ENCODE data around the gene CYTH3. TPM values are rescaled to one million over a fixed set of nuclear protein-coding genes. Genes with fewer than 3 reads are reported as not detected.

The CYTH3 gene
- total and polyA plus RNA-seq, 2 donors (not counting 1 experiment from before 2014, with no cell fraction given), result 39.1 to 73.3 TPM

DNA sequence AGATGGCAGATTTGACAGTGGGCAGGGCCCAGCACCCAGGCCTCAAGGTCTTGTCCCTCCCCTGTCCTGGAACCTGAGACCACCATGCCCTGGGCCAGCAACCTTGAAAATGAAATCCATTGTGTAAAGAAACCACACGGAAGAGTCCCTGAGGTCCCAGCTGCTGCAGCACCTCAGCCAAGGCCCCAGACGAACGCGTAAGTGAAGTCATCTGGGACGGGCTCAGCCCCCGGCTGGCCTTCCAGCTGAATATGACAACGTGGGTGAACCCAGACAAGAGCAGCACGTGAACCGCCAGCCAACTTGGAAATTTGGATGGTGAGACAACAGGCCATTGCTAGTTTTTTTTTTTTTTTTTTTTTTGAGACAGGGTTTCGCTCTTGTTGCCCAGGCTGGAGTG lies 70.3 kb downstream of the CYTH3 start:
- Histone ChIP-seq H3K4me2 (ENCODE audit: extremely low read depth, insufficient read depth, low read length) (no peak overlapping the region), H3K9ac (ENCODE audit: insufficient read depth, low read length) (no peak overlapping the region), H3K36me3 (ENCODE audit: control insufficient read depth, insufficient read depth, low read length) (peaks cover 1% of the 10 kb centered on the region), H3K9me3 (ENCODE audit: control insufficient read depth, insufficient read depth, low read depth, low read length) (no peaks in the 10 kb centered on the region), H3K79me2 (ENCODE audit: control insufficient read depth, insufficient read depth, low read length) (peaks cover 70% of the 10 kb centered on the region), H3K27me3 (ENCODE audit: control insufficient read depth, insufficient read depth, low read length) (no peaks in the 10 kb centered on the region), H3K27ac (ENCODE audit: insufficient read depth, low read length) (no peak overlapping the region), H3K4me1 (ENCODE audit: control insufficient read depth, extremely low read depth, insufficient read depth, low read length) (peaks cover 8% of the 10 kb centered on the region), H3K4me3 (replicated peaks in 1 of 4; ENCODE audit: control extremely low read depth in 1 of 4, insufficient read depth in 1 of 4, low read depth in 3 of 4, low read length in 4 of 4) (no peak overlapping the region), H4K20me1 (ENCODE audit: control insufficient read depth, extremely low read depth, insufficient read depth, low read length) (no peaks in the 10 kb centered on the region), H2AFZ (ENCODE audit: low read length) (no peak overlapping the region)
- no peak for DNase-seq (ENCODE audit: low read depth in 2 of 2)
- TF ChIP-seq, protein P1, sequence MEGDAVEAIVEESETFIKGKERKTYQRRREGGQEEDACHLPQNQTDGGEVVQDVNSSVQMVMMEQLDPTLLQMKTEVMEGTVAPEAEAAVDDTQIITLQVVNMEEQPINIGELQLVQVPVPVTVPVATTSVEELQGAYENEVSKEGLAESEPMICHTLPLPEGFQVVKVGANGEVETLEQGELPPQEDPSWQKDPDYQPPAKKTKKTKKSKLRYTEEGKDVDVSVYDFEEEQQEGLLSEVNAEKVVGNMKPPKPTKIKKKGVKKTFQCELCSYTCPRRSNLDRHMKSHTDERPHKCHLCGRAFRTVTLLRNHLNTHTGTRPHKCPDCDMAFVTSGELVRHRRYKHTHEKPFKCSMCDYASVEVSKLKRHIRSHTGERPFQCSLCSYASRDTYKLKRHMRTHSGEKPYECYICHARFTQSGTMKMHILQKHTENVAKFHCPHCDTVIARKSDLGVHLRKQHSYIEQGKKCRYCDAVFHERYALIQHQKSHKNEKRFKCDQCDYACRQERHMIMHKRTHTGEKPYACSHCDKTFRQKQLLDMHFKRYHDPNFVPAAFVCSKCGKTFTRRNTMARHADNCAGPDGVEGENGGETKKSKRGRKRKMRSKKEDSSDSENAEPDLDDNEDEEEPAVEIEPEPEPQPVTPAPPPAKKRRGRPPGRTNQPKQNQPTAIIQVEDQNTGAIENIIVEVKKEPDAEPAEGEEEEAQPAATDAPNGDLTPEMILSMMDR (conservative IDR thresholded peaks at IDR 0.05 in 1 of 2, IDR thresholded peaks at IDR 0.05 in 1 of 2; ENCODE audit: low read depth in 1 of 2, low read length in 2 of 2), result no peak
- no peak for TF ChIP-seq EZH2 (IDR thresholded peaks at IDR 0.05; ENCODE audit: low read length, missing control alignments)

DNA sequence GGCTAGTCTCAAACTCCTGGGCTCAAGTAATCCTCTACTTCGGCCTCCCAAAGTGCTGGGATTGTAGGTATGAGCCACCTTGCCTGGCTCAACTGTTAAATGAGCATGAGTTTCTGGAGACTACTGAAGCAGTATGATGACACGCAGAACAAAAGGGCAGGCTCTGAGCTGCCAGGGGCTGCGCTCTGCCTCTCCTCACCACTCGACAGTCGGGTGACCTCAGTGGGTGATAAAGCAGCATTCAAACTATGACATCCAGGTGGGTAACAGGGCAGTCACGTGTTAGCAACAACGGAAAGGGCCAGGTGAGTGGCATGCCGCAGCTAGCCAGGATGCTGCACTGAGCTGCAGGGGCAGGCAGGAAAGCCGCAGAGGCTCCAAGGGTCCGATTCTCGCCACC lies 71.5 kb downstream of the CYTH3 start:
- Histone ChIP-seq H3K9ac (ENCODE audit: insufficient read depth, low read length) (no peak overlapping the region), H3K4me1 (ENCODE audit: control insufficient read depth, extremely low read depth, insufficient read depth, low read length) (peaks cover 2% of the 10 kb centered on the region), H3K79me2 (ENCODE audit: control insufficient read depth, insufficient read depth, low read length) (peaks cover 68% of the 10 kb centered on the region), H4K20me1 (ENCODE audit: control insufficient read depth, extremely low read depth, insufficient read depth, low read length) (no peaks in the 10 kb centered on the region), H3K36me3 (ENCODE audit: control insufficient read depth, insufficient read depth, low read length) (peaks cover 1% of the 10 kb centered on the region), H3K27ac (ENCODE audit: insufficient read depth, low read length) (no peak overlapping the region), H3K27me3 (ENCODE audit: control insufficient read depth, insufficient read depth, low read length) (no peaks in the 10 kb centered on the region), H2AFZ (ENCODE audit: low read length) (no peak overlapping the region), H3K4me3 (replicated peaks in 1 of 4; ENCODE audit: control extremely low read depth in 1 of 4, insufficient read depth in 1 of 4, low read depth in 3 of 4, low read length in 4 of 4) (no peak overlapping the region), H3K4me2 (ENCODE audit: extremely low read depth, insufficient read depth, low read length) (no peak overlapping the region), H3K9me3 (ENCODE audit: control insufficient read depth, insufficient read depth, low read depth, low read length) (no peaks in the 10 kb centered on the region)
- DNase-seq (ENCODE audit: low read depth in 2 of 2), result no peak
- TF ChIP-seq EZH2 (IDR thresholded peaks at IDR 0.05; ENCODE audit: low read length, missing control alignments), result no peak
- TF ChIP-seq, protein P1 (conservative IDR thresholded peaks at IDR 0.05 in 1 of 2, IDR thresholded peaks at IDR 0.05 in 1 of 2; ENCODE audit: low read depth in 1 of 2, low read length in 2 of 2), result no peak

DNA sequence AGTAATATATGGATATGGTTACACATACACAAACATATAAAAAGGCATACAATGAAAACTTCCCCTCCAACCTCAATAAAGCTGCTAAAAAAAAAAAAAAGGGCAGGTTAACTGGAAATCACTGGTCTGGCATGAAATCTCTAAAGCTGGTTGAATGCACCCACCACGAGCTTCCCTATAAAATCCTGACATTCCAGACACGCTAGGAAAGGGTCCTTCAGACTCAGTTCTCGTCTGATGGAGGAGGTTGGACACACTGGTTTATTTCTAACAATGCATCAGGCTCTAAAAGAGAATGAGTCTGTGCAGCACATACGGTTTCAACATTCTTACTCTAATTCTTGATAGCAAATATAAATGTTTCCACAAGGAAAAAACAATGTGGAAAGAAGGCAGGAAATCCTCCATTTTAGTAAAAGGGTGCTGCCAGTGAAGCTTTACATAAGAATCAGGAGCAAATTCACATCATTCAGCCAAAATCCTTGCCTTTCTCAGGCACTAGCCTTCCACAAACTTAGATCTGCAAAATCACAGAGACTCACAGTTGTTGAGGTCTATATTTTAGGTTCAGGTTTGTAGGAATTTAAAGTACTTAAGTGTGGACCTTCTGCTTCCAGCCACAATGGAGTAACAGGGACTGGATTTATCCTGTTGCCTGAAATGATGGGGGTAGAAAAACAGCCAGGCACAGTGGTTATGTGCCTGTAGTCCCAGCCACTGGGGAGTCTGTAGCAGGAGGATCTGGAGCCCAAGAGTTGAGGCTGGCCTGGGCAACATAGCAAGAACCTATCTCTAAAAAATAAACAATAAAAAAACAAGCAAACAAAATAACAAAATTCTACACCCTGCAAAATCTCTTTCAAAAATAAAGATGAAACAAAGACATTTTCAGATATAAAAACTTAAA lies 73.5 kb downstream of the CYTH3 start:
- Histone ChIP-seq H3K9me3 (ENCODE audit: control insufficient read depth, insufficient read depth, low read depth, low read length) (no peaks in the 10 kb centered on the region), H3K27me3 (ENCODE audit: control insufficient read depth, insufficient read depth, low read length) (no peaks in the 10 kb centered on the region), H3K27ac (ENCODE audit: insufficient read depth, low read length) (no peak overlapping the region), H3K4me1 (ENCODE audit: control insufficient read depth, extremely low read depth, insufficient read depth, low read length) (no peaks in the 10 kb centered on the region), H3K36me3 (ENCODE audit: control insufficient read depth, insufficient read depth, low read length) (peaks cover 1% of the 10 kb centered on the region), H3K4me3 (replicated peaks in 1 of 4; ENCODE audit: control extremely low read depth in 1 of 4, insufficient read depth in 1 of 4, low read depth in 3 of 4, low read length in 4 of 4) (no peak overlapping the region), H3K4me2 (ENCODE audit: extremely low read depth, insufficient read depth, low read length) (no peak overlapping the region), H3K9ac (ENCODE audit: insufficient read depth, low read length) (no peak overlapping the region), H2AFZ (ENCODE audit: low read length) (no peak overlapping the region), H4K20me1 (ENCODE audit: control insufficient read depth, extremely low read depth, insufficient read depth, low read length) (no peaks in the 10 kb centered on the region), H3K79me2 (ENCODE audit: control insufficient read depth, insufficient read depth, low read length) (peaks cover 58% of the 10 kb centered on the region)
- TF ChIP-seq, protein P1 (conservative IDR thresholded peaks at IDR 0.05 in 1 of 2, IDR thresholded peaks at IDR 0.05 in 1 of 2; ENCODE audit: low read depth in 1 of 2, low read length in 2 of 2), result no peak
- TF ChIP-seq EZH2 (IDR thresholded peaks at IDR 0.05; ENCODE audit: low read length, missing control alignments), result no peak
- DNase-seq (ENCODE audit: low read depth in 2 of 2), result no peak

Data from fibroblast of lung (primary cell).